Fibroblast of skin of right biceps (primary cell): ENCODE measurements around the gene TFIP11.
A peak's percentile ranks its signal among the peaks of the same experiment; 100 is the strongest.

Experiments
- DNase-seq: peaks from one replicate; pipeline ENCODE4 v3.0.0-alpha.2; 2013

TFIP11 gene

GRCh38 chr22:26502688-26503561, 9.3 kb downstream of the TFIP11 start:
- DNase-seq = peak; percentile 53

- no peak for DNase-seq
Observed at GRCh38 chr22:26501996-26502395, 10.3 kb downstream of the TFIP11 start.

GRCh38 chr22:26499188-26499703, 13.0 kb downstream of the TFIP11 start:
- DNase-seq = no peak

- DNase-seq = no peak
Observed at GRCh38 chr22:26496456-26496855, 15.8 kb downstream of the TFIP11 start.

- no peak for DNase-seq
Observed at GRCh38 chr22:26494506-26494905, 17.8 kb downstream of the TFIP11 start.

- no peak for DNase-seq
Observed at GRCh38 chr22:26492220-26492619, 20.1 kb downstream of the TFIP11 start.

GRCh38 chr22:26489447-26490036, 22.7 kb downstream of the TFIP11 start:
- no peak for DNase-seq

- DNase-seq = no peak
Observed at GRCh38 chr22:26487996-26488395, 24.3 kb downstream of the TFIP11 start.

- no peak for DNase-seq
Observed at GRCh38 chr22:26486394-26486793, 25.9 kb downstream of the TFIP11 start.

- DNase-seq = no peak
Observed at GRCh38 chr22:26485806-26486390, 26.4 kb downstream of the TFIP11 start.

GRCh38 chr22:26485013-26485412, 27.3 kb downstream of the TFIP11 start:
- no peak for DNase-seq

GRCh38 chr22:26484360-26484706, 27.9 kb downstream of the TFIP11 start:
- DNase-seq = peak; percentile 14

GRCh38 chr22:26483439-26484359, 28.6 kb downstream of the TFIP11 start, which contains the start of the genes HPS4 and SRRD:
Gene HPS4, minus strand, starts transcription at chr22:26483783. Its CDS starts 2,021 bp downstream, at chr22:26481762.
Gene SRRD, plus strand, starts transcription at chr22:26483877. Its CDS starts 14 bp downstream, at chr22:26483891.
- DNase-seq = peak; percentile 91

- DNase-seq = no peak
Observed at GRCh38 chr22:26483043-26483438, 29.2 kb downstream of the TFIP11 start.

- DNase-seq = no peak
Observed at GRCh38 chr22:26482161-26482560, 30.1 kb downstream of the TFIP11 start.

GRCh38 chr22:26481694-26482093, 30.6 kb downstream of the TFIP11 start:
- no peak for DNase-seq

GRCh38 chr22:26481112-26481693, 31.1 kb downstream of the TFIP11 start:
- no peak for DNase-seq

- no peak for DNase-seq
Observed at GRCh38 chr22:26480611-26480932, 31.7 kb downstream of the TFIP11 start.

GRCh38 chr22:26479792-26480610, 32.3 kb downstream of the TFIP11 start:
- no peak for DNase-seq

GRCh38 chr22:26479043-26479791, 33.1 kb downstream of the TFIP11 start:
- DNase-seq = no peak

GRCh38 chr22:26477341-26477731, 34.9 kb downstream of the TFIP11 start:
- no peak for DNase-seq
